ENCODE results near the gene CYSLTR2.

CYSLTR2 gene

DNA sequence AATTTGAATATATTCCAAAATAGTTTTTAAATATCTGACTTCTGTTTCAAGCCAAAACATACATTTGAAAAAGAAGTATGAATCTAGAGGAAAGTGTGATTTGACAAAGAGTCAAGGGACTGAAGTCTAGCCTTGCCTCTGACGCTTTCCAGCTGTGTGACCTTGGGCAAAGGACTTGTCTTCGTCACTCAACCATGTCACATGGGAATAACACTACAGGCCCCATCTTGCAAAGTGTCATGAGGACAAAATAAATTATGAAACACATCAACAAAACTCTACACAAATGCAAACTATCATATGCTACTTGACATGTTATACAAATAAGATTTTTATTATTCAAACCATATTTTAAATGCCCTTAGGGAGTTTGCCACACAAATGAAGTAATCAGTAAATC, 73.0 kb downstream of the CYSLTR2 start (continued):
- TF ChIP-seq, protein P1, sequence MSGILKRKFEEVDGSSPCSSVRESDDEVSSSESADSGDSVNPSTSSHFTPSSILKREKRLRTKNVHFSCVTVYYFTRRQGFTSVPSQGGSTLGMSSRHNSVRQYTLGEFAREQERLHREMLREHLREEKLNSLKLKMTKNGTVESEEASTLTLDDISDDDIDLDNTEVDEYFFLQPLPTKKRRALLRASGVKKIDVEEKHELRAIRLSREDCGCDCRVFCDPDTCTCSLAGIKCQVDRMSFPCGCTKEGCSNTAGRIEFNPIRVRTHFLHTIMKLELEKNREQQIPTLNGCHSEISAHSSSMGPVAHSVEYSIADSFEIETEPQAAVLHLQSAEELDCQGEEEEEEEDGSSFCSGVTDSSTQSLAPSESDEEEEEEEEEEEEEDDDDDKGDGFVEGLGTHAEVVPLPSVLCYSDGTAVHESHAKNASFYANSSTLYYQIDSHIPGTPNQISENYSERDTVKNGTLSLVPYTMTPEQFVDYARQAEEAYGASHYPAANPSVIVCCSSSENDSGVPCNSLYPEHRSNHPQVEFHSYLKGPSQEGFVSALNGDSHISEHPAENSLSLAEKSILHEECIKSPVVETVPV (CRISPR knock-in tag; IDR thresholded peaks at IDR 0.05), result no peak

DNA sequence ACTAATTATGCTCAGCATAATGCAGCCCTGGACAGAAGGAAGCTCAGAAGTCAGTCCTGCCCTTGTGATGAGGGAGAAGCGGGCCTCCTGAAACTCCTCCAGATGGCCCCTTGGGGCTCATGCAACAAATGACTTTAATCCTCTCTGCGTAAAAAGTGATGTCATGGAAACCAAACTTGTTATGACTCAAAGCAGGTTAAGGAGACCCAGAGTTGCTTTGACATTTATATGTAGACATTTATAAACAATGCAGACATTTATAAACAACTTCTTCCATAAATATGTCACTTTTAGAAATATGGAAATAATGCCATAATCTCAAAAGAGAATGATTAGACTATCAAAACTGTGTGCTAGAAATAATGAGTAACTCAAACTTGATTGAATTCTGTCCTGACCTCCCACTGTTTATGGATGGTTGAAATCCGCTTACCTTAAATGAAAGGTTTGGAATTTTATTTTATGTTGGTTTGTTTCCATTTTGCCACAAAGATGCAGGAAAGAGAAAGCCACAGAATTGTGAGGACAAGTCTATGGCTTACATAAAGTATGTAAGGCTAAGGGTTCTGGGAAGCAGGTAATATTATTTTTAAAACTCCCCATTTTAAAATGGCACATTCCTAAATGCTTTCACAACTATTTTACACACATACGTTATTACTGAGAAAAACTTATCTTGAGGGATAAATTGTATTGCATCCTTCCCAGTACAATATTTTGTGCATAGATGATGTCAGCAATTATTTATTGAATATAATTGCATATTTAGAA, 73.7 kb downstream of the CYSLTR2 start:
- no peak for ATAC-seq
- TF ChIP-seq, protein P2, sequence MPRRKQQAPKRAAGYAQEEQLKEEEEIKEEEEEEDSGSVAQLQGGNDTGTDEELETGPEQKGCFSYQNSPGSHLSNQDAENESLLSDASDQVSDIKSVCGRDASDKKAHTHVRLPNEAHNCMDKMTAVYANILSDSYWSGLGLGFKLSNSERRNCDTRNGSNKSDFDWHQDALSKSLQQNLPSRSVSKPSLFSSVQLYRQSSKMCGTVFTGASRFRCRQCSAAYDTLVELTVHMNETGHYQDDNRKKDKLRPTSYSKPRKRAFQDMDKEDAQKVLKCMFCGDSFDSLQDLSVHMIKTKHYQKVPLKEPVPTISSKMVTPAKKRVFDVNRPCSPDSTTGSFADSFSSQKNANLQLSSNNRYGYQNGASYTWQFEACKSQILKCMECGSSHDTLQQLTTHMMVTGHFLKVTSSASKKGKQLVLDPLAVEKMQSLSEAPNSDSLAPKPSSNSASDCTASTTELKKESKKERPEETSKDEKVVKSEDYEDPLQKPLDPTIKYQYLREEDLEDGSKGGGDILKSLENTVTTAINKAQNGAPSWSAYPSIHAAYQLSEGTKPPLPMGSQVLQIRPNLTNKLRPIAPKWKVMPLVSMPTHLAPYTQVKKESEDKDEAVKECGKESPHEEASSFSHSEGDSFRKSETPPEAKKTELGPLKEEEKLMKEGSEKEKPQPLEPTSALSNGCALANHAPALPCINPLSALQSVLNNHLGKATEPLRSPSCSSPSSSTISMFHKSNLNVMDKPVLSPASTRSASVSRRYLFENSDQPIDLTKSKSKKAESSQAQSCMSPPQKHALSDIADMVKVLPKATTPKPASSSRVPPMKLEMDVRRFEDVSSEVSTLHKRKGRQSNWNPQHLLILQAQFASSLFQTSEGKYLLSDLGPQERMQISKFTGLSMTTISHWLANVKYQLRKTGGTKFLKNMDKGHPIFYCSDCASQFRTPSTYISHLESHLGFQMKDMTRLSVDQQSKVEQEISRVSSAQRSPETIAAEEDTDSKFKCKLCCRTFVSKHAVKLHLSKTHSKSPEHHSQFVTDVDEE (CRISPR knock-in tag; IDR thresholded peaks at IDR 0.05), result no peak
- no peak for TF ChIP-seq CSDC2 (CRISPR knock-in tag; IDR thresholded peaks at IDR 0.05)
- no peak for TF ChIP-seq OSR1 (CRISPR knock-in tag; IDR thresholded peaks at IDR 0.05)
- TF ChIP-seq TOX (CRISPR knock-in tag; IDR thresholded peaks at IDR 0.05; ENCODE audit: borderline replicate concordance), result no peak
- TF ChIP-seq, protein P1 (CRISPR knock-in tag; IDR thresholded peaks at IDR 0.05), result no peak
- no peak for TF ChIP-seq TCF4 (CRISPR knock-in tag; IDR thresholded peaks at IDR 0.05; ENCODE audit: borderline replicate concordance)
- TF ChIP-seq, protein P3, sequence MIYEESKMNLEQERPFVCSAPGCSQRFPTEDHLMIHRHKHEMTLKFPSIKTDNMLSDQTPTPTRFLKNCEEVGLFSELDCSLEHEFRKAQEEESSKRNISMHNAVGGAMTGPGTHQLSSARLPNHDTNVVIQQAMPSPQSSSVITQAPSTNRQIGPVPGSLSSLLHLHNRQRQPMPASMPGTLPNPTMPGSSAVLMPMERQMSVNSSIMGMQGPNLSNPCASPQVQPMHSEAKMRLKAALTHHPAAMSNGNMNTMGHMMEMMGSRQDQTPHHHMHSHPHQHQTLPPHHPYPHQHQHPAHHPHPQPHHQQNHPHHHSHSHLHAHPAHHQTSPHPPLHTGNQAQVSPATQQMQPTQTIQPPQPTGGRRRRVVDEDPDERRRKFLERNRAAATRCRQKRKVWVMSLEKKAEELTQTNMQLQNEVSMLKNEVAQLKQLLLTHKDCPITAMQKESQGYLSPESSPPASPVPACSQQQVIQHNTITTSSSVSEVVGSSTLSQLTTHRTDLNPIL (CRISPR knock-in tag; IDR thresholded peaks at IDR 0.05; ENCODE audit: low read depth), result no peak
- no peak for TF ChIP-seq ZNF8 (CRISPR knock-in tag; IDR thresholded peaks at IDR 0.05)
- TF ChIP-seq SNAI2 (CRISPR knock-in tag; IDR thresholded peaks at IDR 0.05), result no peak

DNA sequence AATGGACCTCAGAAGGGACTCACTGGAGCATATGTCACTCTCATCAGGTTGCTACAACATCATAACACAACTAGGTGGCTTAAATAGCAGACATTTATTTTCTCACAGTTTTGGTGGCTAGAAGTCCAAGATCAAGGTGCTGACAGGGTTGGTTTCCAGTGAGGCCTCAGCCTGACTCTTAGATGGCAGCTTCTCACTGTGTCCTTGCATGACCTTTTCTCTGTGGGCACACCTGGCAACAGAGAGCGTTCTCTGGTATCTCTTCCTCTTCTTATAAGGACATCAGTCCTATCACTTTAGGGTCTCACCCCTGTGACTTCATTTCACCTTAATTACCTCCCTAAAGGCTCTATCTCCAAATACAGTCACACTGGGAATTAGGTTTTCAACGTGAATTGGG, 74.5 kb downstream of the CYSLTR2 start:
- no peak for ATAC-seq
- TF ChIP-seq, protein P3 (CRISPR knock-in tag; IDR thresholded peaks at IDR 0.05; ENCODE audit: low read depth), result no peak
- TF ChIP-seq RARB (CRISPR knock-in tag; IDR thresholded peaks at IDR 0.05), result no peak
- TF ChIP-seq OSR1 (CRISPR knock-in tag; IDR thresholded peaks at IDR 0.05), result no peak
- no peak for TF ChIP-seq ARNTL (CRISPR knock-in tag; IDR thresholded peaks at IDR 0.05; ENCODE audit: borderline replicate concordance, low read depth)
- TF ChIP-seq, protein P4, sequence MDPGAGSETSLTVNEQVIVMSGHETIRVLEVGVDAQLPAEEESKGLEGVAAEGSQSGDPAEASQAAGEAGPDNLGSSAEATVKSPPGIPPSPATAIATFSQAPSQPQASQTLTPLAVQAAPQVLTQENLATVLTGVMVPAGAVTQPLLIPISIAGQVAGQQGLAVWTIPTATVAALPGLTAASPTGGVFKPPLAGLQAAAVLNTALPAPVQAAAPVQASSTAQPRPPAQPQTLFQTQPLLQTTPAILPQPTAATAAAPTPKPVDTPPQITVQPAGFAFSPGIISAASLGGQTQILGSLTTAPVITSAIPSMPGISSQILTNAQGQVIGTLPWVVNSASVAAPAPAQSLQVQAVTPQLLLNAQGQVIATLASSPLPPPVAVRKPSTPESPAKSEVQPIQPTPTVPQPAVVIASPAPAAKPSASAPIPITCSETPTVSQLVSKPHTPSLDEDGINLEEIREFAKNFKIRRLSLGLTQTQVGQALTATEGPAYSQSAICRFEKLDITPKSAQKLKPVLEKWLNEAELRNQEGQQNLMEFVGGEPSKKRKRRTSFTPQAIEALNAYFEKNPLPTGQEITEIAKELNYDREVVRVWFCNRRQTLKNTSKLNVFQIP (CRISPR knock-in tag; IDR thresholded peaks at IDR 0.05; ENCODE audit: borderline replicate concordance, low read depth), result no peak
- no peak for TF ChIP-seq ZFP30 (CRISPR knock-in tag; IDR thresholded peaks at IDR 0.05)
- TF ChIP-seq, protein P2 (CRISPR knock-in tag; IDR thresholded peaks at IDR 0.05), result no peak
